GM12892 (cell line): Measurements from ENCODE around the gene BIN1.

Source experiments
- POLR2A ChIP-seq: IDR thresholded peaks from 2 replicates; pipeline ENCODE4 v1.6.1; 2011; ENCODE audit warnings: low read depth, low read length, control low read depth
- POLR2AphosphoS5 ChIP-seq: IDR thresholded peaks from 2 replicates; pipeline ENCODE4 v1.6.1; 2011; ENCODE audit warnings: low read depth, low read length, control low read depth
- TAF1 ChIP-seq: IDR thresholded peaks from 2 replicates; pipeline ENCODE4 v1.6.1; 2011; ENCODE audit warnings: low read depth, mild to moderate bottlenecking, control low read depth, low read length, borderline replicate concordance

GRCh38 chr2:127101048-127101611 lies 5.8 kb downstream of the BIN1 start:
- TF ChIP-seq POLR2AphosphoS5 (no peak), POLR2A (no peak), TAF1 (no peak)
